H1 (cell line): ENCODE results near the gene NAA50.

Experiments used
- KDM1A ChIP-seq: fragments of 200-600, 300-600 bp; sonication (generic); IDR thresholded peaks from 2 replicates; pipeline ENCODE4 v1.7.1; 2016; ENCODE audit warnings: mild to moderate bottlenecking, low read length, borderline replicate concordance
- SIN3A ChIP-seq, 2 experiments: IDR thresholded peaks in 1 of 2; conservative IDR thresholded peaks in 1 of 2; 2 replicates each; pipeline ENCODE4 v1.6.1; 2011 to 2012; ENCODE audit warnings: low read length in 2 of 2, improper control_type of control experiment in 1 of 2, low read depth in 1 of 2, mild to moderate bottlenecking in 1 of 2
- SP1 ChIP-seq: IDR thresholded peaks from 2 replicates; pipeline ENCODE4 v1.6.1; 2011; ENCODE audit warnings: low read depth, low read length

GRCh38 chr3:113717308-113717707 lies 28.7 kb downstream of the NAA50 start:
- TF ChIP-seq KDM1A = no peak
- TF ChIP-seq SP1 = no peak
- no peak for TF ChIP-seq SIN3A (conservative IDR thresholded peaks at IDR 0.05 in 1 of 2, IDR thresholded peaks at IDR 0.05 in 1 of 2; ENCODE audit: low read depth in 1 of 2, low read length in 2 of 2)
